Measurements from ENCODE around the gene ATXN2L. TPM values are rescaled to one million over a fixed set of nuclear protein-coding genes. Genes with fewer than 3 reads are reported as not detected.
"Not testable (repeated sequence)": the region's sequence is repeated elsewhere in the genome, so short reads cannot be mapped to it uniquely, and the experiment has no call there.

The ATXN2L gene
- total RNA-seq: 29.3 and 50.4 TPM in 2 replicates
- 124 and 128 TPM in 2 replicates for polyA plus RNA-seq

DNA sequence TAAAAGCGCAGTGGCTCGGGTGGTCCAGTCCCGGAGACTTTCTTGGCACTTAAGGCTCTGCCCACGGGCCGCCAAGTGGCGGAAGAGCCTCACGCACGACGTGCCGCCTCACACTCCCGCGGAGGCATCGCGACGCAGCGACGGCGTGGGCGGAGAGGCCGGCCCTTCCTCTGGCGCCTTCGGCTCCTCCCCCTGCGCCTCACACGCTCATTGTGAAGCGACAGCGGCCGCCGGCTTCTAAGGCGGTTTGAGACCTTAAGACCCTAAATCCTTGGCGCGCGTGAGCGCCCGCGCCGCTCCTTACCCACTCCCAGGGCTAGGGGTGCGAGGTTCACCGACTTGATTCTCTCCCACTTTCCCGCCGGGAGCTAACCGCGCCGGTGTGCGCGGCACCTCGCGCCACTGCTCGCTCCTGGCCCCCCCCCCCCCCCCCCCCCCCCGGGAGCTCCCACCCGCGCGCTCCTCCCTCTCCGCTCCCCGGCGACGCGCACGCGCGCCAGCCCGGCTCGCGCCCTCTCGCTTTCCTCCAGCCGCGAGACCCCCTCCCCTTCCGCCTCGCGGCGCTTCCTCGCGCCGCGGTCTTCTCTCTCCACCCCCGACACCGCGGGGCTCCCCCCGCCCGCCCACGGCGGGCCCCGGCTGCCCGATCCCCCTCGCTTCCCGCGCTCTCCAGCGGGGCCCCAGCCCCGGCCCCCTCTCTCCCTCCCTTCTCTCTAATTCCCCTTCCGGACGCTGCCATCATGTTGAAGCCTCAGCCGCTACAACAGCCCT is at the start of gene ATXN2L:
Gene ATXN2L (plus strand): TSS at position 480 of the 771 bp plus-strand sequence. CDS start 261 bp downstream, at position 741.
- peak within 1 kb of the TSS; percentile 100 for H3K27ac ChIP-seq
- H3K79me2 ChIP-seq: peaks cover 53% of the 10 kb centered on the region

GRCh38 chr16:28781697-28782096 is 41.1 kb upstream of the ATXN2L start:
- no CpG with 5 or more reads among the region's 6 CpGs for WGBS (ENCODE audit: low lambda C conversion rate, missing lambda C conversion rate)
- H3K9me2 ChIP-seq (replicated peaks; ENCODE audit: insufficient read depth): not testable (repeated sequence)

More for the DNA sequence above, at the start of gene ATXN2L:
- Histone ChIP-seq H3K4me2 (peak within 1 kb of the TSS; percentile 85), H2AFZ (peak within 1 kb of the TSS; percentile 62), H3K4me1 (ENCODE audit: insufficient read depth) (peaks cover 22% of the 10 kb centered on the region), H4K20me1 (ENCODE audit: insufficient read depth, poor library complexity, severe bottlenecking) (peaks cover 28% of the 10 kb centered on the region), H3K36me3 (replicated peaks; ENCODE audit: insufficient read depth, low read depth) (no peaks in the 10 kb centered on the region), H3K4me3 (peak within 1 kb of the TSS; percentile 99), H3K27me3 (no peaks in the 10 kb centered on the region), H3K9me3 (ENCODE audit: low read depth) (no peaks in the 10 kb centered on the region), H3K9me2 (replicated peaks; ENCODE audit: insufficient read depth) (no peaks in the 10 kb centered on the region)
- 1% methylated on average over 27 of the region's 91 CpGs for WGBS (ENCODE audit: low lambda C conversion rate, missing lambda C conversion rate)
- DNase-seq (ENCODE audit: low spot score): peak; percentile 98
- TF ChIP-seq CTCF (IDR thresholded peaks at IDR 0.05; ENCODE audit: poor library complexity) (no peak), EZH2phosphoT487 (IDR thresholded peaks at IDR 0.05; ENCODE audit: low read depth, severe bottlenecking, unreplicated experiment) (no peak), EZH2 (IDR thresholded peaks at IDR 0.05; ENCODE audit: borderline replicate concordance) (no peak)

DNA sequence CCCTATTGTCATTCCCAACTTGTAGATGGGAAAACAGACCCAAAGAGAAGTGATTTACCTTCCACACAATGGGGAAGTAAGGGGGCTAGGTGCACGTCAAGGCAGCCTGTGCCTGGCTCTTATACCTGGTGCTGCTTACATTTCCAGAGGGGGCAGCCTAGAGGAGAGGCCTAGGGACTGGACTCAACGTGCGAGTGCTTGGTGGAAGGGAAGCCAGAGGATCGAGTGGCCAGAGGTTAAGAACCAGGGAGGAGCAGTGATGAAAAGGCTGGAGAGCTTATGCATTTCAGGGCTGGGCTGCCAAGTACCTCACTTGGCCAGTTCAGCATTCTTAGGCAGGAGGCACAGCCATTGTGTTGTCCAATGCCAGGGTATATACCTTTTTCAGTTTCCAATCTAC is 40.4 kb upstream of the ATXN2L start:
- not testable (repeated sequence) for DNase-seq (ENCODE audit: low spot score); H3K4me3 ChIP-seq; H3K4me1 ChIP-seq (ENCODE audit: insufficient read depth); H3K36me3 ChIP-seq (replicated peaks; ENCODE audit: insufficient read depth, low read depth); H2AFZ ChIP-seq; H3K9me3 ChIP-seq (ENCODE audit: low read depth); H3K4me2 ChIP-seq; H3K9me2 ChIP-seq (replicated peaks; ENCODE audit: insufficient read depth); H3K27me3 ChIP-seq; H3K27ac ChIP-seq; H4K20me1 ChIP-seq (ENCODE audit: insufficient read depth, poor library complexity, severe bottlenecking); H3K79me2 ChIP-seq
- no CpG with 5 or more reads among the region's 4 CpGs for WGBS (ENCODE audit: low lambda C conversion rate, missing lambda C conversion rate)

More at GRCh38 chr16:28781697-28782096, 41.1 kb upstream of the ATXN2L start:
- H3K36me3 ChIP-seq (replicated peaks; ENCODE audit: insufficient read depth, low read depth); H3K9me3 ChIP-seq (ENCODE audit: low read depth); H3K27me3 ChIP-seq; H3K79me2 ChIP-seq; H3K4me2 ChIP-seq; H3K27ac ChIP-seq; H4K20me1 ChIP-seq (ENCODE audit: insufficient read depth, poor library complexity, severe bottlenecking); H3K4me3 ChIP-seq; H3K4me1 ChIP-seq (ENCODE audit: insufficient read depth); DNase-seq (ENCODE audit: low spot score); H2AFZ ChIP-seq: not testable (repeated sequence)

DNA sequence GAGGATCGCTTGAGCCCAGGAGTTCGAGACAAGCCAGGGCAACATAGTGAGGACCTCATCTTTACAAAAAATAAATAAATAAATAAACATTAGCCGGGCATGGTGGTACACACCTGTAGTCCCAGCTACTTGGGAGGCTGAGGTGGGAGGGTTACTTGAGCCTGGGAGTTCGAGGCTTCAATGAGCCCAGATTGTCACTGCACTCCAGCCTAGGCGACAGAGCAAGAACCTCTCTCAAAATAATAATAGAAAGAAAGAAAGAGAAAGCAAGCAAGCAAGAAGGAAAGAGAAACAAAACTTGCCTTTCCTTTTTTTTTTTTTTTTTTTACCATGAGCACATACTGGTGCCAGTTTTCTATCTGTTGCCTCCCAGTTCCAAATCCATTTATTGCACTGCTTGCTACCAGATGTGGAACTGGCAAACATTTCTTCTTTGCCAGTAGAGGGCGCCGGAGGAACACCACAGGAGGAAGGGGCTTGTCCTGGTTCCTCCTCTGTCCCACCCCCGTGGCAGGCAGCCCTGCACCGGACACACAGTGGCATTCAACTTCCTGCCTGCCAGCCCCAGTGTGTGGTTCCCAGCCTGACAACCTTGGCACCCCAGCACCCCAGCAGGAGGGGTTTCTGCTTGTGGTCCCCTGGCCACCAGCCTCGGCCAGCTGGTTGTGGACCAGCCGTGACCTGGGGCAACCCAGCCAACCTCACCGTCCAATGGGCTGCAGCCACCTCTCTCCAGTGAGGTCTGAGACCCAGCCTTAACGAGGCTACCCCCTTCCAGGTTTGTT is 20.4 kb upstream of the ATXN2L start:
- not testable (repeated sequence) for H3K79me2 ChIP-seq; H3K9me3 ChIP-seq (ENCODE audit: low read depth); H2AFZ ChIP-seq; H3K36me3 ChIP-seq (replicated peaks; ENCODE audit: insufficient read depth, low read depth); H3K27me3 ChIP-seq; H3K4me1 ChIP-seq (ENCODE audit: insufficient read depth); H3K4me3 ChIP-seq; H4K20me1 ChIP-seq (ENCODE audit: insufficient read depth, poor library complexity, severe bottlenecking); H3K27ac ChIP-seq; H3K9me2 ChIP-seq (replicated peaks; ENCODE audit: insufficient read depth)
- DNase-seq (ENCODE audit: low spot score): peak; percentile 75
- peak; percentile 39 for TF ChIP-seq CTCF (IDR thresholded peaks at IDR 0.05; ENCODE audit: poor library complexity)
- peak overlapping the region; percentile 69 for H3K4me2 ChIP-seq
- 79% methylated on average over 5 of the region's 13 CpGs for WGBS (ENCODE audit: low lambda C conversion rate, missing lambda C conversion rate)

- not testable (repeated sequence) for H3K9me3 ChIP-seq (ENCODE audit: low read depth); H3K4me1 ChIP-seq (ENCODE audit: insufficient read depth); H3K79me2 ChIP-seq; H3K36me3 ChIP-seq (replicated peaks; ENCODE audit: insufficient read depth, low read depth); H3K9me2 ChIP-seq (replicated peaks; ENCODE audit: insufficient read depth); H3K4me2 ChIP-seq; H3K27me3 ChIP-seq; H3K27ac ChIP-seq; DNase-seq (ENCODE audit: low spot score); H3K4me3 ChIP-seq; H2AFZ ChIP-seq; H4K20me1 ChIP-seq (ENCODE audit: insufficient read depth, poor library complexity, severe bottlenecking)
- WGBS (ENCODE audit: low lambda C conversion rate, missing lambda C conversion rate): no CpG with 5 or more reads among the region's 11 CpGs
Observed at GRCh38 chr16:28807445-28808120, 15.2 kb upstream of the ATXN2L start.
